RPMI7951 (cell line): ENCODE measurements around the gene CIAO2A. TPM values are rescaled to one million over a fixed set of nuclear protein-coding genes. Genes with fewer than 3 reads are reported as not detected.

ENCODE experiments used
- DNase-seq: peaks from one replicate; pipeline ENCODE4 v3.0.0-alpha.2; 2012; ENCODE audit warnings: low read depth
- total RNA-seq: library from RNA; depleted of rRNA; stranded (reverse); fragments of >200 nt; shearing (Covaris generic); gene quantifications from 2 replicates; pipeline ENCODE4 v1.2.3, GENCODE V29; 2014; rRNA removed

CIAO2A gene
- total RNA-seq, 1 experiment from 2014 or later, result 223 TPM

DNA sequence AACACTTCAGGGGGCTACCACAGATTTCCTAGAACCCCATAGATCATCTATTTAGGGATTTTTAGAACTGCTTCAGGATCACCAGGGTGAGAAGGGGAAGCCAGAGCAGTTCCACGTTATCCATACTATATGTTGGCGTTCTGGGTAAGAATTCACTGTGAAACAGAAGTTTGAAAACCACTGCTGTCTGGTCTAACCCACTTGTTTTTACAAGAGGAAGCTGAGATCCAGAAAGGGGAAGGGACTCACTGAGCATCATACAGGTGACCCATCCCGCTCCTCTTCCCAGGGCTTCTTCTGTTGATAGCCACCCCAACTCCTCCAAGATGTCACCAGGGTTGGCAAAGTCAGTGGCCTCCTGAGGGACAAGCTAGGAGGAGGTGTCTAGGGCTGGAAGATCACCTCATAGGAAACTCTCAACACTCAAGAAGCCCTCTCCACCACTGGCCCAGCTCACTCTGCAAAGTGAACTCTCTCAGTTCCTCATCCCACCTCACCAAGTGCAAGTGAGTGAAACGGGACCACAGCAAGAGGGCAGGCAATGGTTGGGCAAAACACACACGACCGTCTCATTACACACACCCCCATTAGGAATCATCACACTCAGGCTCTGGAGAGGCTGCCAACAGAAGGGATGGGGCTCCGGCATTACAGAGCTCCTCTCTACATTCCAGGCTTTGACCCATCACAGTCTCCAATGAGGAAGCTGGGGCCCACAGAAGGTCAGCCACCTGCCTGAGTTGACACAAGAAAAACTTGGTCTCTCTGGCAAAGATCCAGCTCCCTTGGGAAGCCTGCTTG lies 49.1 kb downstream of the CIAO2A start:
- no peak for DNase-seq

DNA sequence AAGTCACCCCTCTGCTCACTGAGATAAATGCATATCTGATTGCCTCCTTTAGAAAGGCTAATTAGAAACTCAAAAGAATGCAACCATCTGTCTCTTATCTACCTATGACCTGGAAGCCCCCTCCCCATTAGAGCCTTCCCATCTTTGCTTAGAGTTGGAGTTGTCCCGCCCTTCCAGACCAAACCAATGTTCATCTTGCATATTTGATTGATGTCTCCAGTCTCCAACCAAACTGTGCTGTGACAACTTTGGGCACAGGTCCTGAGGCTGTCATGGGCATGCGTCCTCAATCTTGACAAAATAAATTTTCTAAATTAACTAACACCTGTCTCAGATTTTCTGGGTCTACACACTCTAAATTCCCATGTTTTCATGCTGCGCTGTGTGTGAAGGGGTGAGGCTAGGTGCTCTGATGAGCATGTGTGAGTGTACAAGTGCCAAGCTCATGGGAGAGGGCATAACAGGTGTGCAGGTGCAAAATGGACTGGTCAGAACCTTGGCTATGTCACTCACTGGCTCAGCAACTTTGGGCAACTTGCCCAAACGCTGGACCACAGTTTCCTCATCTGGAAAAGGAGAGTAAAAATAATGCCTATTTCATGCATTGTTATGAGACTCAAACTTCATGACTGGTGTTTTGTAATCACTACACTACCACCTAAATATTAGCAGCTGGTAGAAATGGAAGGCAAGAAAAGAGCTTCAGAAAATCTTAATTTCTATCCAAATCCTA lies 54.6 kb downstream of the CIAO2A start:
- DNase-seq, result no peak

DNA sequence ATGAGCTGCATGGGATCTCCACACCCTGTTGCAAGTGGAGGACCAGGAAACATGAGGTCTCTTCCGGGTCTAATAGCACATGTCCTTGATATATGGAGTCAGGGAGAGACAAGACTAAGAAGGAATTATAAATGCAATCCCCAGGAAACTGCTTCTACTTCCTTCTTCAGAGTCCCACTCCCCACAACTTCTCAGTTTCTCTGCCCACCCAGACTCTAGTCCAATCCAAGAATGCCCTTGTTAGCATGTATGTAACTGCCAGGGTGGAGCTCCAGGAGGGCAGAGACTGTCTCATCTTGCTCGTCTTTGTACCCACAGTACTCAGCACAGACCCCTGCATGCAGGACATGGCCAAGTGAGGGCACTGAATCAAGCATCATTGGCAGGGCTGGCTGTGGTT lies 55.7 kb downstream of the CIAO2A start:
- DNase-seq, result no peak

DNA sequence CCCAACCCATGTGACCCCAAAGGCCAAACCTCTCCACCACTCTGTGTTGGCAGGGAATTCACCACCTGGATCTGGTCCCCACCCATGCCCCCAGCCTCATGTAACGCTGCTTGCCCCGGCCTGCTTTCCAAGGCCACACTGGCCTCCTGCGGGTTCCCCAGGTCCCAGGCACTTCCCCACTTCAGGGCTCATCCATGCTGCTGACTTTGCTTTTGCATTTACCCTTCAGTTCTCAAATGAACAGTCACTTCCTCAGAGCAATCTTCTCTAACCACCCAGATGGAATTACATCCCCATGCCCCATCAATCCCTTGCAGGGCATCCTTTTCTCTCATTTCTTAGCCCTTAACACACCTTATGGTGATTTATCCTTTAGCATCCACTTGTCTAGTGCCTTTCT lies 56.5 kb downstream of the CIAO2A start:
- DNase-seq, result no peak

DNA sequence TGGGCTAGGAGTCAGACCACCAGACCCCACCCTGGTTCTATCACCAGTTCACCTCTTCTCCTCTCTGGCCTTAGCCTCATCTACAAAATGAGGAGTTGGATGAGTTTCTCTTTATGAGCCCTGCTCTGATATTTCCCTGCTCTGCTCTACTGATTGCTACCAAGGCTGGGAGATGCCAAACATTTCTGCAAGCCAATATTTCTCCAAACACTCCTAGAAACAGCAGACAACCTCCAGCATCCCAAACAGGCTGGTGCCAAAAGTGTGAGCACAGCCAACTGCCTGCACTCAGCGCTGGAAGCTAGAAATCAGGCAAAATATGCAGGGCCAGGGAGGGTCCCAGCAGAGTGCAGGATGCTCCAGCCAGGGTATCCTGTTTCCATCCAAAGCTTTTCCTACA lies 58.1 kb downstream of the CIAO2A start:
- DNase-seq, result no peak

DNA sequence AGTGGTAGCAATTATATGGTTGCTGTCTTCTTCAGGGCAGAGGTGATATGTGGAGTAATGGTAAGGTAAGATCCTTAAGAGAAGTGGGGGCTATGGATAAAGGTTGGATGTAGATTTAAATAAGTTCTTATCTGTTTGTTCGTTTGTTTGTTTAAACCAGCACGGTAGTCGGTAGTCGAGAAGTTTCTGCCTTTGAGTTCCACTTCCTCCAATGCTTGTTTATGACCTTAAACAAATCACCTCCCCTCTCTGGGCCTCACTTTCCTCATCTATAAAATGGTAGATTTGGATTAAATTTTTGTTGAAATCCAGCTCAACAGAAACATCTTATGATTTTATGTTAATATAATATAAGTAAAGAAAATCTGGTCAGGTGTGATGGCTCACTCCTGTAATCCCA lies 59.1 kb downstream of the CIAO2A start:
- no peak for DNase-seq

DNA sequence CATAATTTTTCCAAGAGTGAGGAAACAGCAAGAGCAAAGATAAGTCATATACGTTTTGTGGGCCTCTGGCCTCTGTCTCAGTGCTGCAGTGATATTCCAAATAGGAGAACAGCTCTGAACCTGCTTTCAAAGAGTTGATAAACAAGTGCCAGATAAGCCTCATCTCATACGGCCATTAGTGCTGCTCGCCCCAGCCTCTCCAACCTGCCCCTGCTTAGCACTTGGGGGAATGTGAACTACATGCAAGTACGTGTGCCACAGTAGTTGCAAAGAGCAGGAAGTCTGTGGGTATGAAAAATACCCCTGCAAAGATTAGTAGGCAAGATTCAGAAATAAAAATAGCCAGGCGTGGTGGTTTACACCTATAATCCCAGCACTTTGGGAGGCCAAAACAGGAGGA lies 61.3 kb downstream of the CIAO2A start:
- no peak for DNase-seq

DNA sequence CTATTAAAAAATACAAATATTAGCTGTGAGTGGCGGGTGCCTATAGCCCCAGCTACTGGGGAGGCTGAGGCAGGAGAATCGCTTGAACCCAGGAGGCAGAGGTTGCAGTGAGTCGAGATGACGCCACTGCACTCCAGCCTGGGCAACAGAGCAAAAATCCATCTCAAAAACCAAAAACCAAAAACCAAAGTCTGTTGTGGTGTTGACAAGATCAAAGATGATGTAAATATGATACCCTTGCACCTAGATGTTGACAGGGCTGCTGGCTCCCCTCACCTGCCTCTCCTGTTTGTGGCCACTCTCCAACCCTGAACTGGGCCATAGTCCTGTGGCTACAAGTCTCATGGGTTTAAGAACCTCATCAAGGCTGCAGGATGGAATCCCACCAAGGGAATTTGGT lies 63.5 kb downstream of the CIAO2A start:
- no peak for DNase-seq

DNA sequence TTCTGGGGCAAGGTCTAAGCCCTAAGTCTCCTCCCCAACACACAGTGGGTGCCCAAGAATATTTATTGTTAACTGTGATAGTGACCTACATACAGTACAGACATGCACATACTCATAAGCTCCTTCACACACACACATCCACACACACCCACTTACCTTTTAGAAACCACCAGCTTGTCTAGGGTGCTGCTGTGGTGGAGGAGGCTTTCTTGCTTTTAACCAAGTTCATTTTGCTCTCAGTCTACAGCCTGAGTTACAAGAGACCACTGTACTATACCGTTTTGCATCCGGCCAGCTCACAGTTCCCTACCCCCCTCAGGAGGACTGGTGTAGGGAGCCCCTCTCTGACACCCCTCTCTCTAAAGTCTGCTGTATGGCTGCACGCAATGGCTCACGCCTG lies 64.0 kb downstream of the CIAO2A start:
- DNase-seq, result no peak

DNA sequence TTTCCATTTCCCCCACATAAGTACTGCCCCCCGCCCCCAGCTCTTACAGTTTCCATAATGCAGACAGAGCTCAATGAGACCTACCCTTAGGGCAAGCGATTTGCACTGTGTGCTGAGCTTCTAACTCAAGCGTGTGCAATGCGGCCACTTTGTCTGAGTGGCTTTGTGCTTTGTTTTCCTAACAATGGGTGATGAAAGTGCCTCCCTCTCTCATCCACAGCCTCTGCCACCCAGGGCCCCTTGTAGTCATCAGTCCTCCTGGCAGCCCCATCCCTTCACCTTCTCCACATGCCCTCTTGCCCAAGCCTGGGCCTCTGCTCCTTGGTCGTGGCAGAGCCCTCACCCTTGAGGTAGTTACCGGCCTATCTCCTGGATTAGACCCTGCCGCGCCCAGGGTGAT lies 64.5 kb downstream of the CIAO2A start:
- DNase-seq, result no peak

DNA sequence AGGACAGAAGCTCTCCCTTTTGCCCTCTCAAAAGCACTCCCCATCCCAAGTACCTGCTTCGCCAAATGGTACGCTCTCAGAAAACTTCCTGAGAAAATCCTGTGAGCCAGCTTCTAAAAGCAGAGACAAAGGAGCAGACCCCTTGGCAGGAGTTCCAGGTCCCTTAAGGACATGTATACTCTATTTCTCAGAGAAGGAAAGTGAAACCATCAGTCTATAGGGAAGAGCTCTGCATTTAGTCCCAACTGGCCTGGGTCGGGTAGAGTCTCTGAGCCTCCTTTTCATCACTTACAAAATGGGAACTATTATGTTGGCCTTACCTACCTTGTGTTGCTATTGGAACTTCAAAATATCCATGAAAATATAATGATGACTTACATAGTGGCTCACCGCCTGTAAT lies 67.0 kb downstream of the CIAO2A start:
- no peak for DNase-seq

DNA sequence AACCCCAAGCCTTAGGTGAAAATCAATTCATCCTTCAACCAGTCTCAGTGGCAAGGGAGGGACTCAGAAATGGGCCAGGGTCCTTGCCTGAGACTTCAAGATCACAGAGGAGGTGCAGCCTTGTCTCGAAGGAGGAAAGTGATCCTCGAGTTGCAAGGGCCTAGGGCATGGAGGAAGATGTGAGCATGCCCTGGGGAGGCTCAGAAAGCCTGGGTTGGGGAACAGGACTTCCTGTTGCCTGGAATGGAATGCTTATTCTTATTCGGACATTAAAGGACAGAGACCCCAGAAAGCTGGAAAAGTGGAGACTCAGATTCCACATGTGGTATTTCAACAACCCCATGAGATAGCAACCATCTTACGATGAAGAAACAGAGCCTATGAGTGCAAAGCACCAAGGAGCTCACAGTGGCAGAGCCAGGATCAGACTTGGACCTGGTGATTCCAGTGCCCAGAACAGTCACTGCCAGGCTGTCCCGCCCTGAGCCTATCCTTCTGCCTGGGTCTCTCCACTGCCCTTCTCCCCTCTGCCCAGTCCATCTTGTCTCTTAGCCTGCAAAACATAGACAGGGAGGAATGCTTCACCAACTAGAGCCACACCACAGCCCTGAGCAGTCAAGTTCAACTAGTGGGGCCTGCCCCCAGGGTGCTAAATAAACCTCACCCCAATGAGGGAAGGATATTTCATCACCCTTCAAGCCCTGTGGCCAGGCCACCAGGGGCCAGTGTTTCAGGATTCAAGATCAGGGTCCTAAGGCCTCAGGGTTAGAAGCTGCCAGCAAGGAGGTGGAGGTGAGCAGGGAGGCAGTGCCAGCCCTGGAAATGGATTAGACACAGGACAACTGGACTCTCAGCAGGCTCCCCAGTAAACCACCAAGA lies 69.2 kb downstream of the CIAO2A start:
- no peak for DNase-seq

DNA sequence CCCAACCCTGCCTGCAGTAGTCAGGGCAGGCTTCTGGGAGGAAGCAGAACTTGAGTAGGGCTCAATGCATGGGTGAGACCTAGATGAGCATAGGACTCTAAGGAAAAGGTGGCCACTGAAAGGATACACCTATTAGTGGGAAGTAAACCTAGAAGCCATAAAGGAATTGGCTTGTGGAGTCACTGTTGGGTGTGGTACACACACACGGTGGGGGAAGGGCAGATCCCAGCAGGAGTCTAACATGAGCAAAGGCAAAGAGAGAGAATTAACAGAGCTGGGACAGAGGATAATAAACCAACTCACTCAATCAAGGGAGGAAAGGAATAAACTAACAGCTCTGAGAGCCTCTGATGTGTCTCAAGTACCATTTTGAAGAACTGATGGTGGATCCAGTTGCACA lies 70.4 kb downstream of the CIAO2A start:
- DNase-seq, result no peak

DNA sequence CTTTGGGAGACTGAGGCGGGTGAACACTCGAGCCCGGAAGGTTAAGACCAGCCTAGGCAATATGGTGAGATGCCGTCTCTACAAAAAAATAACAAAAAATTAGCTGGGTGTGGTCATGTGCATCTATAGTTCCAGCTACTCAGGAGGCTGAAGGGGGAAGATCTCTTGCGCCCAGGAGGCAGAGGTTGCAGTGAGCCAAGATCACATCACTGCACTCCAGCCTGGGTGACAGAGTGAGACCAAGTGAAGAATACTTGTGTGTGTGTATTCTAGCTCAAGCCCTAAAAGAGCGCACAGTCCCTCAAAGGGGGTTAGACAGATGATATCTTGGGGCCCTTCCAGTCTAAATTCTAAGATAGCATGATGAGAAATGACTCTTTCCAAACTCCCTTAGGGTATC lies 71.1 kb downstream of the CIAO2A start:
- no peak for DNase-seq

Other genes with a start within 250 kb of the CIAO2A start
- under 0.01 and 0.49 TPM in 2 replicates for gene DAPK2, start 47.4 kb downstream of the CIAO2A start, total RNA-seq
- 45.5 and 49.6 TPM in 2 replicates for gene SNX1, start 2.1 kb upstream of the CIAO2A start, total RNA-seq
- 0.12 and 0.29 TPM in 2 replicates for gene SNX22, start 57.9 kb upstream of the CIAO2A start, total RNA-seq
- gene PPIB, start 69.2 kb upstream of the CIAO2A start, total RNA-seq, result 1,133 and 1,525 TPM in 2 replicates